Measurements from ENCODE around the gene FAM163B. TPM values are rescaled to one million over a fixed set of nuclear protein-coding genes. Genes with fewer than 3 reads are reported as not detected.

The FAM163B gene
- total and polyA plus RNA-seq, 10 donors = 0.11 to 1.0 (median 0.52) TPM; not detected in 7

GRCh38 chr9:133643978-133644760 is 35.0 kb upstream of the FAM163B start:
- Histone ChIP-seq H3K36me3 (no peaks in the 10 kb centered on the region), H3K4me3 (no peak overlapping the region), H3K27ac (no peak overlapping the region), H3K27me3 (replicated peaks in 1 of 7) (peaks cover 0 to 61% (median 0%) of the 10 kb centered on the region in 7 donors), H3K4me1 (peaks cover 0 to 13% (median 0%) of the 10 kb centered on the region in 6 donors), H3K9me3 (no peaks in the 10 kb centered on the region)
- WGBS, 5 donors = 83 to 91% (median 87%) methylated on average over 22 to 23 of the region's 23 CpGs
- DNase-seq = no peak
- TF ChIP-seq CTCF (IDR thresholded peaks at IDR 0.05 in 8 of 11, conservative IDR thresholded peaks at IDR 0.05 in 3 of 11) = no peak
- TF ChIP-seq POLR2AphosphoS5 (IDR thresholded peaks at IDR 0.05) = no peak
- intact Hi-C loops (cut with DNase I; ENCODE audit: low total_unique reads) = no loop called here

- intact Hi-C loops (cut with DNase I; ENCODE audit: low total_unique reads) = no loop called here
- DNase-seq = no peak
Measured at GRCh38 chr9:133643362-133643755, 34.2 kb upstream of the FAM163B start.

GRCh38 chr9:133642708-133643361 is 33.6 kb upstream of the FAM163B start:
- Histone ChIP-seq H3K9me3 (no peaks in the 10 kb centered on the region), H3K36me3 (no peaks in the 10 kb centered on the region), H3K4me3 (no peak overlapping the region), H3K27me3 (replicated peaks in 1 of 7) (peaks cover 0 to 54% (median 0%) of the 10 kb centered on the region in 7 donors), H3K27ac (no peak overlapping the region), H3K4me1 (peaks cover 0 to 13% (median 0%) of the 10 kb centered on the region in 6 donors)
- WGBS, 5 donors = 44 to 75% (median 63%) methylated on average over 11 to 16 of the region's 16 CpGs
- no peak for DNase-seq
- intact Hi-C loops (cut with DNase I; ENCODE audit: low total_unique reads) = no loop called here
- TF ChIP-seq POLR2AphosphoS5 (IDR thresholded peaks at IDR 0.05) (no peak), POLR2A (IDR thresholded peaks at IDR 0.05) (no peak), CTCF (IDR thresholded peaks at IDR 0.05 in 8 of 11, conservative IDR thresholded peaks at IDR 0.05 in 3 of 11) (no peak)

More at GRCh38 chr9:133643362-133643755, 34.2 kb upstream of the FAM163B start:
- Histone ChIP-seq H3K4me3 (no peak overlapping the region), H3K27me3 (replicated peaks in 1 of 7) (peaks cover 0 to 59% (median 0%) of the 10 kb centered on the region in 7 donors), H3K9me3 (no peaks in the 10 kb centered on the region), H3K27ac (no peak overlapping the region), H3K36me3 (no peaks in the 10 kb centered on the region), H3K4me1 (peaks cover 0 to 13% (median 0%) of the 10 kb centered on the region in 6 donors)
- 82 to 92% (median 90%) methylated on average over 14 to 20 of the region's 20 CpGs for WGBS, 5 donors
- TF ChIP-seq CTCF (IDR thresholded peaks at IDR 0.05 in 8 of 11, conservative IDR thresholded peaks at IDR 0.05 in 3 of 11) = no peak
